HAP-1 (cell line): ENCODE data around the gene WDPCP.
"Not testable (repeated sequence)": the region's sequence is repeated elsewhere in the genome, so short reads cannot be mapped to it uniquely, and the experiment has no call there.

Source experiments
- DNase-seq, 2 experiments: peaks; one replicate each; pipeline ENCODE4 v3.0.0-alpha.2; 2016 to 2020; ENCODE audit warnings: low spot score in 2 of 2
- H3K27me3 ChIP-seq: fragments of 250-450 bp; sonication (Bioruptor Pico); 2 replicates; pipeline ENCODE4 v1.5.1; 2020; ENCODE audit warnings: low read depth, mild to moderate bottlenecking, moderate library complexity
- H3K36me3 ChIP-seq: fragments of 250-450 bp; sonication (Bioruptor Pico); replicated peaks from 2 replicates; pipeline ENCODE4 v1.5.1; 2020; ENCODE audit warnings: mild to moderate bottlenecking
- H3K4me1 ChIP-seq: fragments of 250-450 bp; sonication (Bioruptor Pico); 2 replicates; pipeline ENCODE4 v1.5.1; 2020; ENCODE audit warnings: mild to moderate bottlenecking
- H3K4me3 ChIP-seq: fragments of 250-450 bp; sonication (Bioruptor Pico); 2 replicates; pipeline ENCODE4 v1.5.1; 2020; ENCODE audit warnings: mild to moderate bottlenecking, moderate library complexity
- H3K9me3 ChIP-seq: fragments of 250-450 bp; sonication (Bioruptor Pico); 2 replicates; pipeline ENCODE4 v1.5.1; 2020; ENCODE audit warnings: mild to moderate bottlenecking, moderate library complexity
- in situ Hi-C: fragments of 300-500 bp; cut with MboI; formaldehyde crosslinking; loops from 3 replicates; pipeline ENCODE4 v1.14.3; 2020; ENCODE audit warnings: low sequenced_read_pairs, inconsistent platforms, mixed read lengths

WDPCP gene

GRCh38 chr2:63497576-63497975 lies 90.7 kb downstream of the WDPCP start:
- peak; percentile 28 to 32 for DNase-seq
- Histone ChIP-seq H3K4me1 (peaks cover 13% of the 10 kb centered on the region), H3K27me3 (no peaks in the 10 kb centered on the region), H3K36me3 (no peaks in the 10 kb centered on the region), H3K9me3 (no peaks in the 10 kb centered on the region), H3K4me3 (no peak overlapping the region)
- in situ Hi-C loops, result no loop called here

DNA sequence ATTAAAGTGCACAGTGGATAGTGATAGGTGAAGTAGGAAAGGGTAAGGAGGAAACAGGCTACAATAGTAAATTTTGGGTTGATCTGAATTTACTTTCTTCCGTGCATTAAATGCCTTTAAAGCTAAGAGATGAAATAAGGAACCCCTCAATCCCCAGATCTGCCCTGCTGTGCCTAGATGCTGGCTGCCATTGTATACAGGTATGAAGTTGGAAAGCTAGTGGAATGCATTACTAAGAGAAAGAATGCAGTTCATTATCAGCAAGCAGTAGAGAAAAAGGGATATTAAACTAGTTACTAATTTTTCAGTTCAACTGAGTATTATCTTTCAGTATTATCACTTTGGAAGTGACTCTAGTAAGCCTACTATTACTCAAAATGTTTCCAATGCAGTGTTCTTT lies 93.3 kb downstream of the WDPCP start:
- DNase-seq, result no peak
- in situ Hi-C loops, result no loop called here
- no peaks in the 10 kb centered on the region for H3K9me3 ChIP-seq
- H3K36me3 ChIP-seq, result no peaks in the 10 kb centered on the region
- H3K4me3 ChIP-seq, result no peak overlapping the region
- peaks cover 13% of the 10 kb centered on the region for H3K4me1 ChIP-seq
- no peaks in the 10 kb centered on the region for H3K27me3 ChIP-seq

GRCh38 chr2:63494100-63494499 lies 94.2 kb downstream of the WDPCP start:
- no peaks in the 10 kb centered on the region for H3K36me3 ChIP-seq
- in situ Hi-C loops, result no loop called here
- no peaks in the 10 kb centered on the region for H3K27me3 ChIP-seq
- no peak for DNase-seq
- peaks cover 13% of the 10 kb centered on the region for H3K4me1 ChIP-seq
- H3K9me3 ChIP-seq, result no peaks in the 10 kb centered on the region
- H3K4me3 ChIP-seq, result no peak overlapping the region

- Histone ChIP-seq H3K27me3 (no peaks in the 10 kb centered on the region), H3K36me3 (no peaks in the 10 kb centered on the region), H3K9me3 (no peaks in the 10 kb centered on the region), H3K4me1 (peaks cover 9% of the 10 kb centered on the region), H3K4me3 (no peak overlapping the region)
- peak; percentile 36 to 40 for DNase-seq
- in situ Hi-C loops, result no loop called here
Observed at GRCh38 chr2:63488118-63488713, 100.1 kb downstream of the WDPCP start.

DNA sequence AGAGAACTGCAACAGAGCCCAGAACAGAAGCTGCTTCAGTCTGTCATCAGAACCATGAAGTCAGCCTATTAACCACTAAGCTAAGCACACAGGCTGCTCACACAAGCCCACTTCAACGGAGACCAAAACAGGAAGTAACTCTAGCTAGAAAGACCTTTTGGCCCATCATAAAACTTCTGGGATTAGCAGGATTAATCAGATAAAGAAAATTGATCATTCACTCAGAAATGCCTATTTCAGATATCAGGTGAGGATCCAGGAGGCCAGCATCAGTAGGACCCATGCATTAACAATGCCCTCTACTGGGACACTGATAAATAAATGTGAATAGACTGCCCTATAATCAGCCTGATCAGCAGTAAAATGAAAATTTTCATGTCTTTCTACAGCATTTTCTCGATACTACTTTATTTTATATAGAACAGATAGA lies 101.4 kb downstream of the WDPCP start:
- Histone ChIP-seq H3K9me3 (no peaks in the 10 kb centered on the region), H3K4me1 (peaks cover 9% of the 10 kb centered on the region), H3K27me3 (no peaks in the 10 kb centered on the region), H3K36me3 (no peaks in the 10 kb centered on the region), H3K4me3 (no peak overlapping the region)
- in situ Hi-C loops, result no loop called here
- no peak for DNase-seq

GRCh38 chr2:63484901-63485300 lies 103.4 kb downstream of the WDPCP start:
- Histone ChIP-seq H3K4me3 (0 out of 2 replicates have a peak overlapping the region, but pooled peaks have one; percentile 1), H3K9me3 (no peaks in the 10 kb centered on the region), H3K36me3 (no peaks in the 10 kb centered on the region), H3K4me1 (peaks cover 9% of the 10 kb centered on the region), H3K27me3 (no peaks in the 10 kb centered on the region)
- DNase-seq, result peak in 1 of 2 experiments; percentile 16
- in situ Hi-C loops, result no loop called here

- H3K27me3 ChIP-seq, result no peaks in the 10 kb centered on the region
- no peaks in the 10 kb centered on the region for H3K36me3 ChIP-seq
- peaks cover 9% of the 10 kb centered on the region for H3K4me1 ChIP-seq
- in situ Hi-C loops, result no loop called here
- no peaks in the 10 kb centered on the region for H3K9me3 ChIP-seq
- 0 out of 2 replicates have a peak overlapping the region, but pooled peaks have one; percentile 1 for H3K4me3 ChIP-seq
- peak; percentile 14 to 53 for DNase-seq
Observed at GRCh38 chr2:63484481-63484880, 103.8 kb downstream of the WDPCP start.

DNA sequence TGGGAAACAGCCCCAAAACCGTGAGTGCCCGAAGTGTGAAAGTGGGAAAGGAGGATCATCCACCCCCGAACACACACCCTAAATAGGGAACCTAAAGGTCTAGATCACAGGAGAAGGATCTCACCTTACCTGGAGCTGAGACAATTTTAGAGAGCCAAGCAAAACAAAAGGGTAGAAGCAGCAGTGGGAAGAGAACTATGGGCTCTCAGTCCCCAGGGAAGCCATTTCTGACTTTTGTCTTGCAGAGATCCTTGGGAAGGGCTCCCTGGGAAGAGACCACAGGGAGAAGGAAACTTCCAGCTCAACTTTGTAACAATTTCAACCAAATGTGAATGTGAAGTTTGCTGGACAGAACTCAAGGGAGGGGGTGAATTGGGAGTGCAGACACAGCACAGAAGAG lies 110.6 kb downstream of the WDPCP start:
- Histone ChIP-seq H3K9me3 (no peaks in the 10 kb centered on the region), H3K4me3 (no peak overlapping the region), H3K36me3 (no peaks in the 10 kb centered on the region), H3K4me1 (no peaks in the 10 kb centered on the region), H3K27me3 (no peaks in the 10 kb centered on the region)
- in situ Hi-C loops, result no loop called here
- no peak for DNase-seq

GRCh38 chr2:63469313-63469712 lies 119.0 kb downstream of the WDPCP start:
- H3K36me3 ChIP-seq, H3K9me3 ChIP-seq, in situ Hi-C loops, H3K4me3 ChIP-seq, H3K27me3 ChIP-seq, DNase-seq, H3K4me1 ChIP-seq: not testable (repeated sequence)

DNA sequence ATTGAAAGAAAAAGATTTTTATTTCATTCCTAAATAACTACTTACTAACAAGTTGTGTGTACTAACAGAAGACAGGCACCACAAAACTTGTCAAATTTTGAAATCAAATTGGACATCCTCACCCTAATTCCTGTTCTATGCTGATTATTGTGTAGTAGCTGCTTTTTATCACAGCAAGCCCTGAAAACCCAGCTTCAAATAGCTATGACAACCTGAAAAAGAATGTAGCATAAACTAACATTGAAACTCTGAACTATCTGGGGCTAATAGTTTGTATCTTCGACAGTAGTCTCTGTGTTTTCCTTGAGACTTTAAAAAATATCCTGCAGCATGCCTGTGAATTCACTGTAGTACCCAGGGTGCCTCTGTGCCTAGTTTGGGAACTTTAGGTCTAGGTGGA lies 122.6 kb downstream of the WDPCP start:
- no peak for DNase-seq
- Histone ChIP-seq H3K36me3 (no peaks in the 10 kb centered on the region), H3K4me1 (no peaks in the 10 kb centered on the region), H3K4me3 (no peak overlapping the region), H3K9me3 (no peaks in the 10 kb centered on the region), H3K27me3 (no peaks in the 10 kb centered on the region)
- in situ Hi-C loops, result no loop called here

- no peaks in the 10 kb centered on the region for H3K9me3 ChIP-seq
- no peaks in the 10 kb centered on the region for H3K4me1 ChIP-seq
- no peak for DNase-seq
- no peak overlapping the region for H3K4me3 ChIP-seq
- in situ Hi-C loops, result no loop called here
- no peaks in the 10 kb centered on the region for H3K36me3 ChIP-seq
- no peaks in the 10 kb centered on the region for H3K27me3 ChIP-seq
Observed at GRCh38 chr2:63463142-63463541, 125.1 kb downstream of the WDPCP start.

- H3K36me3 ChIP-seq, result no peaks in the 10 kb centered on the region
- in situ Hi-C loops, result no loop called here
- DNase-seq, result no peak
- no peaks in the 10 kb centered on the region for H3K9me3 ChIP-seq
- no peaks in the 10 kb centered on the region for H3K27me3 ChIP-seq
- H3K4me3 ChIP-seq, result no peak overlapping the region
- H3K4me1 ChIP-seq, result no peaks in the 10 kb centered on the region
Observed at GRCh38 chr2:63446658-63447057, 141.6 kb downstream of the WDPCP start.

DNA sequence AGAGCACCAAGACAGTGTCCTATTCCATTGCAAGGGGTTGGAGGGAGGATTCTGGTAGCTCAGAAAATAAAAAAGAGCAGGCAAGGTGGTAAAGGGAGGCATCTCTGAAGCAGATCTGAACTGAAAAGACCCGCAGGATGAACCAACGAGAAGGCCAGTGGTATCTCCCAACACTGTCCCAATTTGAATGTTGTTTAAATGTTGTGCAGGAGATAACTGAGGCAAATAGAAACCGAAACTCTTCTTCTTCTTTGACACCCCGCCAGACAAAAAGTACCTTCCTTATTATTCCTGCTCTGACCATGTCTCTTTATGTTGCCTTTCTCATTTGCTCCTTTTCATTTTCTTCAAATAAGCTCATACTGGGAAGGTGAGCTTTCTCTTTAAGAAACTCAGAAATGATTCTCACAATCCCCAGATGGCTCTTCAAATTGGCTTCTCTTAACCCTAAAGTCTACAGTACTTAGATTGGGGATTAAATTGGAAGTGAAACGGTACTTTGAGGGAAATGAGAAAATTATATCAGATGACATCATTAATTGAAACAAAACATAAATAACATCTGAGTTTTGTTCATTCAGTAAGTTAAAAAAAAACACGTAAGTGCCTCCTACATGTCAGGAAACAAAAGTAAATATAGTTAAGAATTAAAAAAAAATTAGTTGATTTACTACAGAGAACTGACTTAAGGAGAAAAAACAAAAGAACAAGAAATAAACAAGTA lies 143.6 kb downstream of the WDPCP start:
- H3K4me3 ChIP-seq, result no peak overlapping the region
- no peak for DNase-seq
- in situ Hi-C loops, result no loop called here
- H3K36me3 ChIP-seq, result no peaks in the 10 kb centered on the region
- no peaks in the 10 kb centered on the region for H3K9me3 ChIP-seq
- no peaks in the 10 kb centered on the region for H3K4me1 ChIP-seq
- no peaks in the 10 kb centered on the region for H3K27me3 ChIP-seq

- H3K27me3 ChIP-seq, result no peaks in the 10 kb centered on the region
- no peak for DNase-seq
- H3K4me1 ChIP-seq, result no peaks in the 10 kb centered on the region
- no peaks in the 10 kb centered on the region for H3K9me3 ChIP-seq
- no peak overlapping the region for H3K4me3 ChIP-seq
- H3K36me3 ChIP-seq, result no peaks in the 10 kb centered on the region
- in situ Hi-C loops, result no loop called here
Observed at GRCh38 chr2:63440612-63441011, 147.7 kb downstream of the WDPCP start.
